ENCODE measurements around the gene ASMTL. TPM values are rescaled to one million over a fixed set of nuclear protein-coding genes. Genes with fewer than 3 reads are reported as not detected.
"Not testable (repeated sequence)": the region's sequence is repeated elsewhere in the genome, so short reads cannot be mapped to it uniquely, and the experiment has no call there.

The ASMTL gene
- total and polyA plus RNA-seq, 2 experiments from 2014 or later: 10.1 to 31.0 TPM

- WGBS (ENCODE audit: low lambda C conversion rate, missing lambda C conversion rate): 75% methylated on average over 1 of the region's 9 CpGs
- no peak overlapping the region for H3K4me3 ChIP-seq
- H3K27ac ChIP-seq: no peak overlapping the region
- H3K4me1 ChIP-seq (ENCODE audit: insufficient read depth): no peaks in the 10 kb centered on the region
- no peaks in the 10 kb centered on the region for H4K20me1 ChIP-seq (ENCODE audit: insufficient read depth, poor library complexity, severe bottlenecking)
- no peaks in the 10 kb centered on the region for H3K36me3 ChIP-seq (replicated peaks; ENCODE audit: insufficient read depth, low read depth)
- no peak overlapping the region for H2AFZ ChIP-seq
- H3K79me2 ChIP-seq: peaks cover 40% of the 10 kb centered on the region
- no peak for DNase-seq (ENCODE audit: low spot score)
- H3K27me3 ChIP-seq: no peaks in the 10 kb centered on the region
- no peak overlapping the region for H3K4me2 ChIP-seq
- TF ChIP-seq EZH2 (IDR thresholded peaks at IDR 0.05; ENCODE audit: borderline replicate concordance): no peak
- TF ChIP-seq EZH2phosphoT487 (IDR thresholded peaks at IDR 0.05; ENCODE audit: low read depth, severe bottlenecking, unreplicated experiment): no peak
- TF ChIP-seq CTCF (IDR thresholded peaks at IDR 0.05; ENCODE audit: poor library complexity): no peak
- no peaks in the 10 kb centered on the region for H3K9me3 ChIP-seq (ENCODE audit: low read depth)
- no peaks in the 10 kb centered on the region for H3K9me2 ChIP-seq (replicated peaks; ENCODE audit: insufficient read depth)
Measured at GRCh38 chrX:1450361-1451161, 2.1 kb downstream of the ASMTL start.

GRCh38 chrX:1449823-1450149, 2.9 kb downstream of the ASMTL start:
- Histone ChIP-seq H3K79me2 (peaks cover 40% of the 10 kb centered on the region), H3K27ac (no peak overlapping the region), H2AFZ (no peak overlapping the region), H3K4me3 (no peak overlapping the region), H3K9me2 (replicated peaks; ENCODE audit: insufficient read depth) (no peaks in the 10 kb centered on the region), H3K9me3 (ENCODE audit: low read depth) (no peaks in the 10 kb centered on the region), H3K4me2 (no peak overlapping the region), H3K4me1 (ENCODE audit: insufficient read depth) (no peaks in the 10 kb centered on the region), H3K36me3 (replicated peaks; ENCODE audit: insufficient read depth, low read depth) (no peaks in the 10 kb centered on the region), H3K27me3 (no peaks in the 10 kb centered on the region), H4K20me1 (ENCODE audit: insufficient read depth, poor library complexity, severe bottlenecking) (no peaks in the 10 kb centered on the region)
- TF ChIP-seq CTCF (IDR thresholded peaks at IDR 0.05; ENCODE audit: poor library complexity) (no peak), EZH2 (IDR thresholded peaks at IDR 0.05; ENCODE audit: borderline replicate concordance) (no peak), EZH2phosphoT487 (IDR thresholded peaks at IDR 0.05; ENCODE audit: low read depth, severe bottlenecking, unreplicated experiment) (no peak)
- DNase-seq (ENCODE audit: low spot score): no peak
- 97% methylated on average over 2 of the region's 2 CpGs for WGBS (ENCODE audit: low lambda C conversion rate, missing lambda C conversion rate)

GRCh38 chrX:1449036-1449822, 3.5 kb downstream of the ASMTL start:
- no peak overlapping the region for H3K27ac ChIP-seq
- no peak overlapping the region for H2AFZ ChIP-seq
- no peak overlapping the region for H3K4me3 ChIP-seq
- no peaks in the 10 kb centered on the region for H3K9me3 ChIP-seq (ENCODE audit: low read depth)
- H3K9me2 ChIP-seq (replicated peaks; ENCODE audit: insufficient read depth): no peaks in the 10 kb centered on the region
- no peak for TF ChIP-seq EZH2phosphoT487 (IDR thresholded peaks at IDR 0.05; ENCODE audit: low read depth, severe bottlenecking, unreplicated experiment)
- no peak for TF ChIP-seq EZH2 (IDR thresholded peaks at IDR 0.05; ENCODE audit: borderline replicate concordance)
- no peak for TF ChIP-seq CTCF (IDR thresholded peaks at IDR 0.05; ENCODE audit: poor library complexity)
- H4K20me1 ChIP-seq (ENCODE audit: insufficient read depth, poor library complexity, severe bottlenecking): no peaks in the 10 kb centered on the region
- no peaks in the 10 kb centered on the region for H3K4me1 ChIP-seq (ENCODE audit: insufficient read depth)
- H3K36me3 ChIP-seq (replicated peaks; ENCODE audit: insufficient read depth, low read depth): no peaks in the 10 kb centered on the region
- 85% methylated on average over 9 of the region's 9 CpGs for WGBS (ENCODE audit: low lambda C conversion rate, missing lambda C conversion rate)
- DNase-seq (ENCODE audit: low spot score): no peak
- H3K27me3 ChIP-seq: no peaks in the 10 kb centered on the region
- no peak overlapping the region for H3K4me2 ChIP-seq
- peaks cover 40% of the 10 kb centered on the region for H3K79me2 ChIP-seq

DNA sequence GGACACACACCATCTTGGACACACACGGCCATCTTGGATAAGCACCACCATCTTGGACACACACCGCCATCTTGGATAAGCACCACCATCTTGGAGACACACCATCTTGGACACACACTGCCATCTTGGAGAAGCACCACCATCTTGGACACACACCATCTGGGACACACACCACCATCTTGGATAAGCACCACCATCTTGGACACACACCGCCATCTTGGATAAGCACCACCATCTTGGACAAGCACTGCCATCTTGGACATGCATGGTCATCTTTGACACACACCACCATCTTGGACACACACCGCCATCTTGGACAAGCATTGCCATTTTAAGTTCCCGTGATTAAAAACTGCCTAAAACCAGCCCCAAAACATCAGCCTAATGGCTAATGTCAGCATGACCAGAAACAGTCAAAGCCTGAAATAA, 4.1 kb downstream of the ASMTL start:
- H3K9me2 ChIP-seq (replicated peaks; ENCODE audit: insufficient read depth); H2AFZ ChIP-seq; H3K4me2 ChIP-seq; H4K20me1 ChIP-seq (ENCODE audit: insufficient read depth, poor library complexity, severe bottlenecking); H3K27me3 ChIP-seq; DNase-seq (ENCODE audit: low spot score); H3K4me3 ChIP-seq; H3K27ac ChIP-seq; H3K4me1 ChIP-seq (ENCODE audit: insufficient read depth); H3K9me3 ChIP-seq (ENCODE audit: low read depth); H3K36me3 ChIP-seq (replicated peaks; ENCODE audit: insufficient read depth, low read depth): not testable (repeated sequence)
- 97% methylated on average over 5 of the region's 5 CpGs for WGBS (ENCODE audit: low lambda C conversion rate, missing lambda C conversion rate)
- peaks cover 40% of the 10 kb centered on the region for H3K79me2 ChIP-seq

- not testable (repeated sequence) for DNase-seq (ENCODE audit: low spot score); H3K27ac ChIP-seq; H3K4me2 ChIP-seq; H3K36me3 ChIP-seq (replicated peaks; ENCODE audit: insufficient read depth, low read depth); H2AFZ ChIP-seq; H3K4me1 ChIP-seq (ENCODE audit: insufficient read depth); H3K9me2 ChIP-seq (replicated peaks; ENCODE audit: insufficient read depth); H3K27me3 ChIP-seq; H3K4me3 ChIP-seq; H3K9me3 ChIP-seq (ENCODE audit: low read depth); H4K20me1 ChIP-seq (ENCODE audit: insufficient read depth, poor library complexity, severe bottlenecking)
- peaks cover 40% of the 10 kb centered on the region for H3K79me2 ChIP-seq
- WGBS (ENCODE audit: low lambda C conversion rate, missing lambda C conversion rate): over 99% methylated on average over 7 of the region's 8 CpGs
Measured at GRCh38 chrX:1447969-1448572, 4.6 kb downstream of the ASMTL start.

Measured in hepatocyte (in vitro differentiated cells).